WI38 (cell line): ENCODE results near the gene MRTFA.
"Not testable (repeated sequence)": the region's sequence is repeated elsewhere in the genome, so short reads cannot be mapped to it uniquely, and the experiment has no call there.

ENCODE experiments used
- H3K4me3 ChIP-seq: 2 replicates; pipeline ENCODE4 v1.5.1; 2011; ENCODE audit warnings: low read depth, mild to moderate bottlenecking, control low read depth, low read length
- TF ChIP-seq, protein P1 (sequence below): IDR thresholded peaks from 2 replicates; pipeline ENCODE4 v1.5.1; 2012; ENCODE audit warnings: low read depth, mild to moderate bottlenecking, control low read depth, low read length

MRTFA gene

GRCh38 chr22:40678493-40679248 lies 42.2 kb upstream of the MRTFA start:
- TF ChIP-seq, protein P1, sequence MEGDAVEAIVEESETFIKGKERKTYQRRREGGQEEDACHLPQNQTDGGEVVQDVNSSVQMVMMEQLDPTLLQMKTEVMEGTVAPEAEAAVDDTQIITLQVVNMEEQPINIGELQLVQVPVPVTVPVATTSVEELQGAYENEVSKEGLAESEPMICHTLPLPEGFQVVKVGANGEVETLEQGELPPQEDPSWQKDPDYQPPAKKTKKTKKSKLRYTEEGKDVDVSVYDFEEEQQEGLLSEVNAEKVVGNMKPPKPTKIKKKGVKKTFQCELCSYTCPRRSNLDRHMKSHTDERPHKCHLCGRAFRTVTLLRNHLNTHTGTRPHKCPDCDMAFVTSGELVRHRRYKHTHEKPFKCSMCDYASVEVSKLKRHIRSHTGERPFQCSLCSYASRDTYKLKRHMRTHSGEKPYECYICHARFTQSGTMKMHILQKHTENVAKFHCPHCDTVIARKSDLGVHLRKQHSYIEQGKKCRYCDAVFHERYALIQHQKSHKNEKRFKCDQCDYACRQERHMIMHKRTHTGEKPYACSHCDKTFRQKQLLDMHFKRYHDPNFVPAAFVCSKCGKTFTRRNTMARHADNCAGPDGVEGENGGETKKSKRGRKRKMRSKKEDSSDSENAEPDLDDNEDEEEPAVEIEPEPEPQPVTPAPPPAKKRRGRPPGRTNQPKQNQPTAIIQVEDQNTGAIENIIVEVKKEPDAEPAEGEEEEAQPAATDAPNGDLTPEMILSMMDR: no peak
- H3K4me3 ChIP-seq: no peak overlapping the region

- TF ChIP-seq, protein P1: no peak
- H3K4me3 ChIP-seq: no peak overlapping the region
Observed at GRCh38 chr22:40676644-40677043, 40.1 kb upstream of the MRTFA start.

GRCh38 chr22:40676166-40676565 lies 39.6 kb upstream of the MRTFA start:
- H3K4me3 ChIP-seq: not testable (repeated sequence)

GRCh38 chr22:40674274-40674673 lies 37.8 kb upstream of the MRTFA start:
- no peak overlapping the region for H3K4me3 ChIP-seq
- TF ChIP-seq, protein P1: no peak

DNA sequence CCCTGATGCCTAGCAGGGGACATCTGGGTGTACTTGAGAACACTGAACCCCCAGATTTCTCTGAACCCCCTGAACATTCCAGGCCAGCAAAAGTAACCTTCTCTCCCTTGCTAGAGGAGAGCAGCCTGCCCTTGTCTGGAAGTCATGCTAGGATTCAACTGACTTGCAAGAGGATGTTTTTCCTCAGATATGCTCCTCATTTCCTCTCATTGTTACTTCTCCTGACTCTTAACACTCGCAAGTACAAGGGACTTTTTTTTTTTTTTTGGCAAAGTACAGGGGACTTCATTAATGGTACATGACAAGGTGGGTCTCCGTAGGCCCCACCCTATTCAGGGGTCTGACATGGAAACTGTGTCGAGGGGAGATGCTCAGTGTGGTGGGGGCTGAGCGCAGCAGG lies 36.5 kb upstream of the MRTFA start:
- TF ChIP-seq, protein P1: no peak
- H3K4me3 ChIP-seq: no peak overlapping the region

DNA sequence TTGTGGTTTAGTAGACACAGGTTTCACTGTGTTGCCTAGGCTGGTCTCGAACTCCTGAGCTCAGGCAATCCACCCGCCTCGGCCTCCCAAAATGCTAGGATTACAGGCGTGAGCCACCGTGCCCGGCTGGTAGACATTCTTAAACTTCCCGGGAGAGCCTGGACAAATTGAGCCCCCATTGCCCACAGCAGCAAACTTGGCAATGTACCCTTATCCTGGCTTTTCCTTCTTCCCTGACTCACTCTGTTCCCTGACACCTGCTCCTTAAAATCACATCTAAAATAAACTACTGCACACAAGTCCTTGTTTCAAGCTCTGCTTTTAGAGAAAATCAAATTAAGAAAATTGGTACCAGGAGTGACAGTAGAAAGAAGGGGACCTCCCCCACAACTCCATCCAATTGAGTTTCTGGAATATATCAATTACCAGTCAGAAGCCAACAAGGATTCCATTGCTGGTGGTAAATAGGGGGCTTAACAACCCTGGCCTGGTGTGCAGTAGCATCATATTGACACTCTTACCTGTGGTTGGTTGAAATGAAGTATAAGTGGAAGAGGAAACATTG lies 35.4 kb upstream of the MRTFA start:
- no peak overlapping the region for H3K4me3 ChIP-seq
- TF ChIP-seq, protein P1: no peak

DNA sequence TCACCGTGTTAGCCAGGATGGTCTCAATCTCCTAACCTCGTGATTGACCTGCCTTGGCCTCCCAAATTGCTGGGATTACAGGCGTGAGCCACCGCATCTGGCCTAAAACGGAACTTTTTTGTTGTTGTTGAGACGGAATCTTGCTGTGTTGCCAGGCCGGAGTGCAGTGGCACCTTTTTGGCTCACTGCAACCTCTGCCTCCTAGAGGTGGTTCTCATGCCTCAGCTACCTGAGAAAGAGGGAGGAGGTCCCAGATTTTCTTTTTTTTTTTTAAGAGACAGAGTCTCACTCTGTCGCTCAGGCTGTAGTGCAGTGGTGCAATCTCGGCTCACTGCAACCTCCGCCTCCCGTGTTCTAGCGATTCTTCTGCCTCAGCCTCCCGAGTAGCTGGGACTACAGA lies 34.9 kb upstream of the MRTFA start:
- TF ChIP-seq, protein P1: no peak
- H3K4me3 ChIP-seq: no peak overlapping the region
